PC-9 (cell line): ENCODE results near the gene MIGA2. TPM values are rescaled to one million over a fixed set of nuclear protein-coding genes. Genes with fewer than 3 reads are reported as not detected.

Source experiments
- BruUV-seq: library from RNA; stranded (reverse); fragments of 400-500 nt; replicated peaks from 2 replicates; lab custom pipeline; 2021; lab: Mats Ljungman, UMichigan
- CTCF ChIA-PET: fragments of 300-600 bp; sonication (Branson Sonifier 250); formaldehyde crosslinking; loops from one replicate; lab custom pipeline; 2022; ENCODE audit warnings: antibody characterized with exemption; lab: Charles Lee
- POLR2A ChIA-PET: fragments of 300-600 bp; sonication (Branson Sonifier 250); formaldehyde crosslinking; loops from one replicate; lab custom pipeline; 2022; ENCODE audit warnings: antibody characterized with exemption; ENCODE audit not compliant: unreplicated experiment; lab: Charles Lee
- DNase-seq, 2 experiments: peaks; one replicate each; pipeline versions ENCODE4 v3.0.0 to v3.0.0-alpha.2; 2015 to 2022; ENCODE audit warnings: mixed read lengths in 1 of 2
- H2AFZ ChIP-seq: fragments of 200-600 bp; sonication (generic); 2 replicates; pipeline ENCODE4 v1.8.1; 2017; ENCODE audit warnings: antibody characterized with exemption
- H3F3A ChIP-seq: fragments of 200-600 bp; sonication (generic); 2 replicates; pipeline ENCODE4 v1.8.1; 2017; ENCODE audit warnings: antibody characterized with exemption, mild to moderate bottlenecking, low read depth; ENCODE audit not compliant: insufficient read depth
- H3K27ac ChIP-seq: fragments of 200-600 bp; sonication (generic); 2 replicates; pipeline ENCODE4 v1.6.1; 2016; ENCODE audit warnings: mixed run types
- H3K27me3 ChIP-seq: fragments of 200-600 bp; sonication (generic); 2 replicates; pipeline ENCODE4 v1.6.1; 2016; ENCODE audit warnings: low read depth, mixed run types; ENCODE audit not compliant: insufficient read depth
- H3K36me3 ChIP-seq: fragments of 200-600 bp; sonication (generic); 2 replicates; pipeline ENCODE4 v1.6.1; 2016; ENCODE audit warnings: low read depth, mixed run types
- H3K4me1 ChIP-seq: fragments of 200-600 bp; sonication (generic); replicated peaks from 2 replicates; pipeline ENCODE4 v1.6.1; 2016; ENCODE audit warnings: mixed run types; ENCODE audit not compliant: insufficient read depth
- H3K4me2 ChIP-seq: fragments of 200-600 bp; sonication (generic); 2 replicates; pipeline ENCODE4 v1.6.1; 2017; ENCODE audit warnings: mixed run types
- H3K4me3 ChIP-seq: fragments of 200-600 bp; sonication (generic); 2 replicates; pipeline ENCODE4 v1.6.1; 2016; ENCODE audit warnings: mixed run types
- H3K79me2 ChIP-seq: fragments of 200-600 bp; sonication (generic); 2 replicates; pipeline ENCODE4 v1.6.1; 2017; ENCODE audit warnings: low read depth, mixed run types
- H3K9me2 ChIP-seq: fragments of 200-600 bp; sonication (generic); 2 replicates; pipeline ENCODE4 v1.8.1; 2017; ENCODE audit warnings: mild to moderate bottlenecking; ENCODE audit not compliant: insufficient read depth
- H3K9me3 ChIP-seq: fragments of 200-600 bp; sonication (generic); 2 replicates; pipeline ENCODE4 v1.8.1; 2016; ENCODE audit warnings: low read depth; ENCODE audit not compliant: insufficient read depth
- H4K20me1 ChIP-seq: fragments of 200-600 bp; sonication (generic); 2 replicates; pipeline ENCODE4 v1.8.1; 2017; ENCODE audit not compliant: insufficient read depth
- EZH2 ChIP-seq: fragments of 200-600 bp; sonication (generic); IDR thresholded peaks from 2 replicates; pipeline ENCODE4 v1.8.0; 2017; ENCODE audit warnings: antibody characterized with exemption, low read depth
- intact Hi-C: fragments of 100-400 bp; cut with micrococcal nuclease; formaldehyde crosslinking; loops from one replicate; pipeline ENCODE4 v1.10.0; 2022; ENCODE audit not compliant: unreplicated experiment
- total RNA-seq: library from RNA; stranded (reverse); gene quantifications from 2 replicates; pipeline ENCODE4 v1.2.3, GENCODE V29; 2021
- TF ChIP-seq, protein P1 (sequence below): fragments of 200-600 bp; sonication (generic); conservative IDR thresholded peaks from 2 replicates; pipeline ENCODE4 v1.6.1; 2017; ENCODE audit warnings: mixed run types, antibody characterized with exemption, mild to moderate bottlenecking, moderate library complexity

MIGA2 gene
- total RNA-seq, 1 experiment from 2014 or later = 40.7 TPM

DNA sequence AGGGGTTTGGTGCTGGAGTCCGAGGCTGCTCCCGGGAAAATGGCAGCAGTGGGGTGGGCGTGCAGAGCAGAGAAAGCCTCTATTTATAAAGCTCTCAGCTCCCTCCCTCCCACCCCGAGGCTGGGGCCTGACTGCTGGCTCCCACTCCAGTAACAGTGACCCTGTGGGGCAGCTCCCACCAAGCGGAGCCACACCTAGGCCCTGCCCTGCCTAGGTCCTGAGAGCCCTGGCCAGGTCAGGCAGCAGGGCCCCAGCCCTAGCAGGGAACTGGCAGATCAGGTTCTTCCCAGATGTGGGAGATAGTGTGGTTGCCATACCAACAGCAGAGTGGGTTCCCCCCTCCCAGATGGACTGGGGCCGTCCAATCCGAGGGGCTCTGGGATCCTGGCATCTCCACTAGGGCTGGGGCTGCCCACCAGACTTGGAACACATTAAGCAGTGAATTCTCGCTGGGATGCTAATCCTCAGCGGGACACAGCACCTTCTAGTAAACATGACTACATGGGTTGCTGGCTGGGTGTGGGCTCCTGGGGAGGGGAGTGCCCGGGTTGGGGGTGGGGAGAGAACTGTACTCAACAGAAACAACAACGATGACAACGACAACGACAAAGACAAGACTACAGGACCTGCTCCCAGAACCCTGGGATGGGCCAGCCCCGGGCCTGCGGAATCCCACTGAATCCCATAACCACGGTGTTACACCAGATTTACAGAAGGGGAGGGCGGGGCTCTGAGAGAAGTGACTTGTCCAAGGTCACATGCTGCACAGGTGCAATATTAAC lies 9.8 kb upstream of the MIGA2 start:
- ChIA-PET CTCF (no interaction called here), POLR2A (interaction anchor here (0.5 to 0.7 kb wide), 4 partner anchors 9 to 150 kb away, joined by 3 to 12 read pairs (median 4); no protein-coding TSS in a partner anchor)
- Histone ChIP-seq H4K20me1 (peaks cover 27% of the 10 kb centered on the region), H3K4me1 (peaks cover 57% of the 10 kb centered on the region), H3K27ac (peak overlapping the region; percentile 48), H3K79me2 (peaks cover 60% of the 10 kb centered on the region), H3K4me2 (peak overlapping the region; percentile 83), H3K27me3 (no peaks in the 10 kb centered on the region), H3K36me3 (no peaks in the 10 kb centered on the region; the same call in 1 of the 2 replicates), H2AFZ (no peak overlapping the region), H3K9me2 (no peaks in the 10 kb centered on the region), H3K9me3 (no peaks in the 10 kb centered on the region), H3F3A (peaks cover 36% of the 10 kb centered on the region), H3K4me3 (peak overlapping the region; percentile 63)
- peak; percentile 84 to 92 for DNase-seq
- intact Hi-C loops = loop anchor here (1.0 to 10.0 kb wide), 4 partner anchors 55 to 458 kb away; partner anchors contain the start of genes DOLPP1 and SET
- TF ChIP-seq EZH2 = no peak
- TF ChIP-seq, protein P1, sequence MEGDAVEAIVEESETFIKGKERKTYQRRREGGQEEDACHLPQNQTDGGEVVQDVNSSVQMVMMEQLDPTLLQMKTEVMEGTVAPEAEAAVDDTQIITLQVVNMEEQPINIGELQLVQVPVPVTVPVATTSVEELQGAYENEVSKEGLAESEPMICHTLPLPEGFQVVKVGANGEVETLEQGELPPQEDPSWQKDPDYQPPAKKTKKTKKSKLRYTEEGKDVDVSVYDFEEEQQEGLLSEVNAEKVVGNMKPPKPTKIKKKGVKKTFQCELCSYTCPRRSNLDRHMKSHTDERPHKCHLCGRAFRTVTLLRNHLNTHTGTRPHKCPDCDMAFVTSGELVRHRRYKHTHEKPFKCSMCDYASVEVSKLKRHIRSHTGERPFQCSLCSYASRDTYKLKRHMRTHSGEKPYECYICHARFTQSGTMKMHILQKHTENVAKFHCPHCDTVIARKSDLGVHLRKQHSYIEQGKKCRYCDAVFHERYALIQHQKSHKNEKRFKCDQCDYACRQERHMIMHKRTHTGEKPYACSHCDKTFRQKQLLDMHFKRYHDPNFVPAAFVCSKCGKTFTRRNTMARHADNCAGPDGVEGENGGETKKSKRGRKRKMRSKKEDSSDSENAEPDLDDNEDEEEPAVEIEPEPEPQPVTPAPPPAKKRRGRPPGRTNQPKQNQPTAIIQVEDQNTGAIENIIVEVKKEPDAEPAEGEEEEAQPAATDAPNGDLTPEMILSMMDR = no peak
- TSS peak; percentile 35 for BruUV-seq

DNA sequence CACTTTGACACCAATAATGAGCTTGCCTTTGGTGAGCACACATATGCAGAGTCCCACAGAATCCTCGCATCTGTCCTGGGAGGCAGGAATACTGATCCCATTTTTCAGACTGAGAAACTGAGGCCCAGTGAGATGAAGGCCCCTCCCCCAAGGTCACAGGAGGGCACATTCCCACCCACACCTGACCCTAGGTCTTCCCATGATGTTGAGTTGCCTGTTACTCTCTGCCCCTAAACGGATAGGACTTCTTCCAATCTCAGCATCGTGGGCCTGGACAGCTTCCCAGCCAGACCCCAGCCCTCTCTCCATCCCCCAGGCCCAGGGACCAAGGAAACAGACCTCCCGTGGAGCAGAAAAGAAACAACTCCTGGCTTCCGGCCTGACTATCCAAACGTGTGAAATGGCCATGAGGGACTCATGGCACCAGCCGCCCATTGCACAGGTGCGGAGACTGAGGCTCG lies 9.2 kb upstream of the MIGA2 start:
- TF ChIP-seq EZH2 = no peak
- TF ChIP-seq, protein P1 = no peak
- intact Hi-C loops = loop anchor here (5.0 to 10.0 kb wide), 3 partner anchors 342 to 458 kb away; partner anchors contain the start of gene SET
- Histone ChIP-seq H3F3A (peaks cover 36% of the 10 kb centered on the region), H2AFZ (peak overlapping the region; percentile 70; the same call in 1 of the 2 replicates), H3K4me2 (peak overlapping the region; percentile 83), H3K9me3 (no peaks in the 10 kb centered on the region), H3K9me2 (no peaks in the 10 kb centered on the region), H3K27me3 (no peaks in the 10 kb centered on the region), H3K27ac (peak overlapping the region; percentile 48), H3K79me2 (peaks cover 55% of the 10 kb centered on the region), H3K4me3 (peak overlapping the region; percentile 63), H3K36me3 (no peaks in the 10 kb centered on the region; the same call in 1 of the 2 replicates), H3K4me1 (peaks cover 57% of the 10 kb centered on the region), H4K20me1 (peaks cover 21% of the 10 kb centered on the region)
- no TSS peak for BruUV-seq
- CTCF ChIA-PET = no interaction called here
- POLR2A ChIA-PET = interaction anchor here (0.5 to 0.7 kb wide), 2 partner anchors 24 to 85 kb away, joined by 3 to 12 read pairs; no protein-coding TSS in a partner anchor
- DNase-seq = no peak

DNA sequence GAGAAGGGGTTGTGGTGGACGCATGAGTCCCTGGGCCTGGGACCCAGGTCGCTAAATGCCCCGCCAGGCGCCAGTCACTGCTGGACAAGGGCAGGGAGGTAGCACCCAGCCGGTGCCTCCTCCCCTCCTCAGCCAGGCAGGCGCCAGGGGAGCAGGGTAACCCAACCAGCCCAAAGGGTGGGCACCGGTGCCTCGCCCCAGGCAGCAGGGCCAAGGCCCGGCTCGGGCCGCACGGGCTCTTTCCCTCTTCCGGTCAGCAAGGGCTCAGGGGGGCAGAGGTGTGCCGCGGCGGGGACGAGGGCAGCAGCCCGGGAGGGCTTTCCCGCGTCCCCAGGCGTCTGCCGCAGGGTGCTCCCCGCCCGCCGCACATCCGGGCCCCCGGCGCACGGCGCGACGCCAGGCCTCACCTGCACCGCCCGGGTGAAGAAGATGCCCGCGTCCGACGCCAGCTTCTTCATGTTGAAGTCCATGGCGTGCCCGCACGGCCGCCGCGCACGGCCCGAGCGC lies 8.7 kb upstream of the MIGA2 start:
- Histone ChIP-seq H3K36me3 (no peaks in the 10 kb centered on the region), H2AFZ (peak overlapping the region; percentile 70), H3K79me2 (peaks cover 50% of the 10 kb centered on the region), H4K20me1 (peaks cover 16% of the 10 kb centered on the region), H3K9me3 (no peaks in the 10 kb centered on the region), H3K4me2 (peak overlapping the region; percentile 83), H3K9me2 (no peaks in the 10 kb centered on the region), H3K27me3 (no peaks in the 10 kb centered on the region), H3K27ac (peak overlapping the region; percentile 48), H3F3A (peaks cover 36% of the 10 kb centered on the region), H3K4me1 (peaks cover 53% of the 10 kb centered on the region), H3K4me3 (peak overlapping the region; percentile 63)
- intact Hi-C loops = loop anchor here (1.0 to 10.0 kb wide), 7 partner anchors 21 to 457 kb away; partner anchors contain the start of genes CRAT, PTPA and SET
- peak; percentile 60 to 85 for DNase-seq
- ChIA-PET CTCF (interaction anchor here (0.6 to 1.5 kb wide), 15 partner anchors 11 to 763 kb away, joined by 3 to 15 read pairs (median 6); partner anchors contain the start of genes DOLPP1 and ENDOG), POLR2A (interaction anchor here (0.5 to 0.6 kb wide), 3 partner anchors 24 to 342 kb away, joined by 3 to 12 read pairs (median 4); no protein-coding TSS in a partner anchor)
- TF ChIP-seq, protein P1 = no peak
- no peak for TF ChIP-seq EZH2
- BruUV-seq = no TSS peak
